Prostate gland (tissue), 2 donors: Measurements from ENCODE around the gene GHR.

Experiments
- POLR2A ChIP-seq: fragments of 450-650 bp; IDR thresholded peaks from one replicate; pipeline ENCODE4 v1.6.1; 2016; ENCODE audit warnings: antibody characterized with exemption, mild to moderate bottlenecking
- POLR2AphosphoS5 ChIP-seq: sonication (generic); formaldehyde crosslinking; IDR thresholded peaks from one replicate; pipeline ENCODE4 v1.6.1; 2017; ENCODE audit warnings: antibody characterized with exemption
- TF ChIP-seq, protein P1 (sequence below), 4 experiments: fragments of 200-600 bp in 2 of 4; fragments of 450-650 bp in 2 of 4; sonication (generic) in 2 of 4; IDR thresholded peaks; 1 replicate in 3 of 4; 2 replicates in 1 of 4; pipeline ENCODE4 v1.5.1; 2016 to 2019; ENCODE audit warnings: antibody characterized with exemption in 4 of 4, mild to moderate bottlenecking in 2 of 4, moderate library complexity in 2 of 4

DNA sequence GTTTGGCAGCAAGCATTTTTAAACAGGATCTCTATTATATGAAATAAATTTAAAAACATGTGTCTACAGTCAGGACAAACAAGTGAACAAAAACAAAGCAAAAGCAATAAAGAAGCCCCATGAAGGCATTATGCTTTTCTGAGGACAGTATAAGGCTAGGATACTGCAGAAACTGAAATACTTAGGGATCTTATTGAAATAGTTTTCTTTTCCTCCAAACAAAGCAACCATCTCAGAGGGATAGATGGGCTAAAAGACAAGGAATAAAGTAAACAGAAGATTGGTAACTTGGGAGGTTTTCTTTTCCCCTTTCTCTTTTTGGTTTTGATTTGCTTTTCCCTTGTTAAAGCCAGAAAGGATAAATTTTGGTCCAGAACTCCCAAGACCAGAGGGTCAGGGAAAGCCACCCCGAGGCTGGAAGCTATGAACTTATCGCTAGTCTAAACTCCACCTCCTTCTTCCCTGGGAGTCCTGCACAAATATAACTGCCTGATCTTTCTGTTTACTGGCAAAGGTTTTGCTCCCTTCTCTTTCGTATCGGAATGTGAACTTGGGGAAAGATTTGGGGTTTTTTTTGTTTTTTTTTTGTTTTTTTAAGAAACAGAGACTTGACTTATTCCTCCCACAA is 164.0 kb downstream of the GHR start:
- TF ChIP-seq, protein P1, sequence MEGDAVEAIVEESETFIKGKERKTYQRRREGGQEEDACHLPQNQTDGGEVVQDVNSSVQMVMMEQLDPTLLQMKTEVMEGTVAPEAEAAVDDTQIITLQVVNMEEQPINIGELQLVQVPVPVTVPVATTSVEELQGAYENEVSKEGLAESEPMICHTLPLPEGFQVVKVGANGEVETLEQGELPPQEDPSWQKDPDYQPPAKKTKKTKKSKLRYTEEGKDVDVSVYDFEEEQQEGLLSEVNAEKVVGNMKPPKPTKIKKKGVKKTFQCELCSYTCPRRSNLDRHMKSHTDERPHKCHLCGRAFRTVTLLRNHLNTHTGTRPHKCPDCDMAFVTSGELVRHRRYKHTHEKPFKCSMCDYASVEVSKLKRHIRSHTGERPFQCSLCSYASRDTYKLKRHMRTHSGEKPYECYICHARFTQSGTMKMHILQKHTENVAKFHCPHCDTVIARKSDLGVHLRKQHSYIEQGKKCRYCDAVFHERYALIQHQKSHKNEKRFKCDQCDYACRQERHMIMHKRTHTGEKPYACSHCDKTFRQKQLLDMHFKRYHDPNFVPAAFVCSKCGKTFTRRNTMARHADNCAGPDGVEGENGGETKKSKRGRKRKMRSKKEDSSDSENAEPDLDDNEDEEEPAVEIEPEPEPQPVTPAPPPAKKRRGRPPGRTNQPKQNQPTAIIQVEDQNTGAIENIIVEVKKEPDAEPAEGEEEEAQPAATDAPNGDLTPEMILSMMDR (IDR thresholded peaks at IDR 0.05) = no peak
- no peak for TF ChIP-seq POLR2AphosphoS5
- no peak for TF ChIP-seq POLR2A
